GM12878 (cell line): ENCODE measurements around the gene MGMT. TPM values are rescaled to one million over a fixed set of nuclear protein-coding genes. Genes with fewer than 3 reads are reported as not detected.

Experiments used
- ATAC-seq: fragments of 200-7000 bp; cut with Tn5 transposase; 3 replicates; pipeline ENCODE4 v1.9.1; 2020; ENCODE audit warnings: mild to moderate bottlenecking, moderate library complexity
- BruUV-seq: library from RNA; stranded (reverse); fragments of 400-500 nt; replicated peaks from 2 replicates; lab custom pipeline; 2021; lab: Mats Ljungman, UMichigan
- CTCF ChIA-PET: fragments of 300-600 bp; sonication (Branson Sonifier 250); formaldehyde crosslinking; extraction: SDS; loops from one replicate; lab custom pipeline; 2021; ENCODE audit warnings: inconsistent platforms; lab: Yijun Ruan, JAX
- POLR2A ChIA-PET: fragments of 350-600 bp; formaldehyde crosslinking; extraction: SDS; loops from one replicate; lab custom pipeline; 2021; ENCODE audit warnings: inconsistent platforms; lab: Charles Lee
- RAD21 ChIA-PET: fragments of 300-600 bp; sonication (Branson Sonifier 250); formaldehyde crosslinking; loops from one replicate; lab custom pipeline; 2023; ENCODE audit warnings: antibody characterized with exemption; ENCODE audit not compliant: unreplicated experiment; lab: Charles Lee
- SMC1A ChIA-PET: fragments of 300-600 bp; sonication (Branson Sonifier 250); formaldehyde crosslinking; loops from one replicate; lab custom pipeline; 2023; ENCODE audit not compliant: unreplicated experiment, uncharacterized antibody; lab: Charles Lee
- DNase-seq: peaks from one replicate; pipeline ENCODE4 v3.0.0-alpha.2; 2011; ENCODE audit warnings: low read depth, low spot score
- FAIRE-seq: peaks from 3 replicates; lab custom pipeline; 2011; peaks lifted over from hg19 to GRCh38; lab: Jason Lieb, UNC
- H2AFZ ChIP-seq: 2 replicates; pipeline ENCODE4 v1.6.0; 2011; ENCODE audit warnings: low read depth, low read length, control low read depth; ENCODE audit not compliant: control insufficient read depth
- H3K27ac ChIP-seq: 2 replicates; pipeline ENCODE4 v1.5.1; 2011; ENCODE audit warnings: control low read depth; ENCODE audit not compliant: control insufficient read depth, insufficient read depth
- H3K27me3 ChIP-seq, 2 experiments: replicated peaks in 1 of 2; 2 replicates each; pipeline versions ENCODE4 v1.6.0 to v1.6.1; 2011; ENCODE audit warnings: low read length in 1 of 2; ENCODE audit not compliant: control insufficient read depth in 2 of 2, insufficient read depth in 2 of 2
- H3K36me3 ChIP-seq, 2 experiments: 2 replicates each; pipeline ENCODE4 v1.5.1; 2011; ENCODE audit warnings: low read length in 1 of 2; ENCODE audit not compliant: control insufficient read depth in 2 of 2, insufficient read depth in 2 of 2
- H3K4me1 ChIP-seq: 2 replicates; pipeline ENCODE4 v1.6.1; 2011; ENCODE audit warnings: mild to moderate bottlenecking, low read length, moderate library complexity, mixed read lengths; ENCODE audit not compliant: control insufficient read depth, insufficient read depth
- H3K4me2 ChIP-seq: 2 replicates; pipeline ENCODE4 v1.6.0; 2011; ENCODE audit warnings: control low read depth; ENCODE audit not compliant: control insufficient read depth, insufficient read depth
- H3K4me3 ChIP-seq: fragments of 200-600 bp; sonication (generic); 2 replicates; pipeline ENCODE4 v1.5.1; 2016
- H3K79me2 ChIP-seq: 2 replicates; pipeline ENCODE4 v1.6.0; 2011; ENCODE audit warnings: low read length; ENCODE audit not compliant: control insufficient read depth, insufficient read depth
- H3K9ac ChIP-seq: 2 replicates; pipeline ENCODE4 v1.8.0; 2011; ENCODE audit warnings: low read length, control low read depth, mixed read lengths; ENCODE audit not compliant: control insufficient read depth, insufficient read depth
- H3K9me3 ChIP-seq: replicated peaks from 3 replicates; pipeline ENCODE4 v1.5.1; 2011; ENCODE audit warnings: mild to moderate bottlenecking, low read length; ENCODE audit not compliant: control insufficient read depth, insufficient read depth
- H4K20me1 ChIP-seq: 2 replicates; pipeline ENCODE4 v1.6.0; 2011; ENCODE audit not compliant: control insufficient read depth, insufficient read depth
- BACH1 ChIP-seq: fragments of 450-650 bp; IDR thresholded peaks from 2 replicates; pipeline ENCODE4 v1.6.1; 2017; ENCODE audit warnings: mild to moderate bottlenecking, borderline replicate concordance
- CHD1 ChIP-seq: IDR thresholded peaks from 2 replicates; pipeline ENCODE4 v1.6.1; 2012; ENCODE audit warnings: low read depth, low read length, improper control_type of control experiment
- EZH2 ChIP-seq: IDR thresholded peaks from 2 replicates; pipeline ENCODE4 v1.6.1; 2012; ENCODE audit warnings: low read depth, mild to moderate bottlenecking, control low read depth, inconsistent platforms, low read length, borderline replicate concordance; ENCODE audit not compliant: control insufficient read depth
- GATAD2B ChIP-seq: fragments of 450-650 bp; conservative IDR thresholded peaks from 2 replicates; pipeline ENCODE4 v1.6.1; 2017; ENCODE audit warnings: low read depth, mild to moderate bottlenecking, moderate library complexity
- HDAC6 ChIP-seq: fragments of 200-600 bp; sonication (generic); IDR thresholded peaks from one replicate; pipeline ENCODE4 v1.8.0; 2017; ENCODE audit warnings: antibody characterized with exemption; ENCODE audit not compliant: unreplicated experiment
- LARP7 ChIP-seq: fragments of 450-650 bp; IDR thresholded peaks from 2 replicates; pipeline ENCODE4 v1.6.1; 2017; ENCODE audit warnings: mild to moderate bottlenecking
- NFYB ChIP-seq: IDR thresholded peaks from 2 replicates; pipeline ENCODE4 v1.6.1; 2011; ENCODE audit warnings: low read depth, mild to moderate bottlenecking, low read length, improper control_type of control experiment, moderate library complexity; ENCODE audit not compliant: insufficient read depth
- SREBF1 ChIP-seq: IDR thresholded peaks from 2 replicates; pipeline ENCODE4 v1.6.1; 2012; ENCODE audit warnings: mild to moderate bottlenecking, low read length
- WGBS: methylation state at CpG from one replicate; pipeline ENCODE4 v1.1.6; 2016; ENCODE audit warnings: low lambda C conversion rate; ENCODE audit not compliant: insufficient replicate concordance, insufficient coverage; ENCODE audit errors: missing lambda C conversion rate; 5-methylcytosine and 5-hydroxymethylcytosine counted together
- in situ Hi-C: fragments of 300-500 bp; cut with MboI; formaldehyde crosslinking; loops from 9 replicates; pipeline ENCODE4 v1.14.3; 2018; ENCODE audit warnings: mixed read lengths
- intact Hi-C: fragments of 100-400 bp; cut with micrococcal nuclease; formaldehyde crosslinking; loops from one replicate; pipeline ENCODE4 v1.14.2; 2022; ENCODE audit not compliant: unreplicated experiment
- polyA plus RNA-seq, 11 experiments: library from polyadenylated mRNA; depleted of rRNA in 4 of 11; unstranded in 6 of 11; stranded (reverse) in 5 of 11; fragments of >200 nt; fragmentation: Nextera tagmentation in 4 of 11; fragmentation: Illumina TruSeq in 1 of 11; extraction: Ambion mirVana in 4 of 11; extraction: Trizol in 1 of 11; gene quantifications; 1 replicate in 1 of 11; 2 replicates in 10 of 11; pipeline versions ENCODE4 v1.2.1 to v1.2.3, GENCODE V29; 2011 to 2016; ENCODE audit warnings: inconsistent platforms in 2 of 11, missing spikeins in 2 of 11, low read depth in 1 of 11
- total RNA-seq, 4 experiments: library from RNA; depleted of rRNA in 3 of 4; stranded (reverse); fragments of >200 nt in 3 of 4; fragmentation: Illumina TruSeq in 1 of 4; extraction: Trizol in 1 of 4; gene quantifications; 2 replicates each; pipeline versions ENCODE4 v1.2.1 to v1.2.3, GENCODE V29; 2013 to 2021
- TF ChIP-seq, protein P1 (sequence below): fragments of 450-650 bp; IDR thresholded peaks from 2 replicates; pipeline ENCODE4 v1.6.1; 2017; ENCODE audit warnings: mild to moderate bottlenecking
- TF ChIP-seq, protein P2 (sequence below): IDR thresholded peaks from 2 replicates; pipeline ENCODE4 v1.6.1; 2012; ENCODE audit warnings: low read depth, low read length, improper control_type of control experiment
- TF ChIP-seq, protein P3 (sequence below): fragments of 450-650 bp; conservative IDR thresholded peaks from 2 replicates; pipeline ENCODE4 v1.6.1; 2017; ENCODE audit warnings: mild to moderate bottlenecking, moderate library complexity
- TF ChIP-seq, protein P4 (sequence below): fragments of 450-650 bp; IDR thresholded peaks from 2 replicates; pipeline ENCODE4 v1.6.1; 2016; ENCODE audit warnings: mild to moderate bottlenecking, moderate library complexity, borderline replicate concordance
- TF ChIP-seq, protein P5 (sequence below): IDR thresholded peaks from 2 replicates; pipeline ENCODE4 v1.6.1; 2011; ENCODE audit warnings: mild to moderate bottlenecking, low read depth, low read length, moderate library complexity; ENCODE audit not compliant: insufficient replicate concordance

Gene MGMT
- total and polyA plus RNA-seq, 10 of the 15 experiments (the other 5 are each of a cell fraction or from before 2014, with no cell fraction given) = 0.16 to 24.2 (median 13.3) TPM

DNA sequence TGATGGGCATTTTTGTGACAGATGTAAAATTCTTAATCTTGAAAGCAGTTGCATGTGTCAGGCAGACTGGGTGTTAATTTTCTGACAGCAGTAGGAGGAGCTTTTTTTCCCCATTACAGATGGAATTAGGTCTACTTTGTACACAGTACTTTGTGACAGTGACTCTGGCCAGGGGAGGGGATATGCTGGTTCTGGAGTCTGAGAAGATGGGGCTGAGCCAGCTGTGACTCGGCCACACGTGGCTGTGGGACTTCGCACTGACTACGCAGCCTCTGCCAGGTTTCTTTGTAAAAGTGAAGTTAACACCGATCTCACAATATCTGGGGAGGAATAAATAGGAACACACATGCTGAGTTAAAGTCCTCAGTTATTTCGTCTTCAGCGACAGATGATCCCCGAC lies 95.4 kb downstream of the MGMT start:
- H3K9ac ChIP-seq = no peak overlapping the region
- H3K27me3 ChIP-seq = no peaks in the 10 kb centered on the region
- ChIA-PET CTCF (no interaction called here), POLR2A (no interaction called here), SMC1A (no interaction called here)
- no peak overlapping the region for H3K27ac ChIP-seq
- FAIRE-seq (no peak), ATAC-seq (no peak), DNase-seq (no peak)
- no peak overlapping the region for H3K4me2 ChIP-seq
- no peak overlapping the region for H2AFZ ChIP-seq
- no TSS peak for BruUV-seq
- H4K20me1 ChIP-seq = no peaks in the 10 kb centered on the region
- in situ Hi-C loops = no loop called here
- H3K36me3 ChIP-seq = no peaks in the 10 kb centered on the region; a peak in 1 of 4 replicates
- 97% methylated on average over 8 of the region's 8 CpGs for WGBS
- H3K9me3 ChIP-seq = no peaks in the 10 kb centered on the region
- no peaks in the 10 kb centered on the region for H3K79me2 ChIP-seq
- H3K4me1 ChIP-seq = no peaks in the 10 kb centered on the region
- TF ChIP-seq SREBF1 (no peak), CHD1 (no peak), LARP7 (no peak), EZH2 (no peak), GATAD2B (no peak), NFYB (no peak), BACH1 (no peak), HDAC6 (no peak)
- TF ChIP-seq, protein P1, sequence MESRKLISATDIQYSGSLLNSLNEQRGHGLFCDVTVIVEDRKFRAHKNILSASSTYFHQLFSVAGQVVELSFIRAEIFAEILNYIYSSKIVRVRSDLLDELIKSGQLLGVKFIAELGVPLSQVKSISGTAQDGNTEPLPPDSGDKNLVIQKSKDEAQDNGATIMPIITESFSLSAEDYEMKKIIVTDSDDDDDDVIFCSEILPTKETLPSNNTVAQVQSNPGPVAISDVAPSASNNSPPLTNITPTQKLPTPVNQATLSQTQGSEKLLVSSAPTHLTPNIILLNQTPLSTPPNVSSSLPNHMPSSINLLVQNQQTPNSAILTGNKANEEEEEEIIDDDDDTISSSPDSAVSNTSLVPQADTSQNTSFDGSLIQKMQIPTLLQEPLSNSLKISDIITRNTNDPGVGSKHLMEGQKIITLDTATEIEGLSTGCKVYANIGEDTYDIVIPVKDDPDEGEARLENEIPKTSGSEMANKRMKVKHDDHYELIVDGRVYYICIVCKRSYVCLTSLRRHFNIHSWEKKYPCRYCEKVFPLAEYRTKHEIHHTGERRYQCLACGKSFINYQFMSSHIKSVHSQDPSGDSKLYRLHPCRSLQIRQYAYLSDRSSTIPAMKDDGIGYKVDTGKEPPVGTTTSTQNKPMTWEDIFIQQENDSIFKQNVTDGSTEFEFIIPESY = no peak
- TF ChIP-seq, protein P2, sequence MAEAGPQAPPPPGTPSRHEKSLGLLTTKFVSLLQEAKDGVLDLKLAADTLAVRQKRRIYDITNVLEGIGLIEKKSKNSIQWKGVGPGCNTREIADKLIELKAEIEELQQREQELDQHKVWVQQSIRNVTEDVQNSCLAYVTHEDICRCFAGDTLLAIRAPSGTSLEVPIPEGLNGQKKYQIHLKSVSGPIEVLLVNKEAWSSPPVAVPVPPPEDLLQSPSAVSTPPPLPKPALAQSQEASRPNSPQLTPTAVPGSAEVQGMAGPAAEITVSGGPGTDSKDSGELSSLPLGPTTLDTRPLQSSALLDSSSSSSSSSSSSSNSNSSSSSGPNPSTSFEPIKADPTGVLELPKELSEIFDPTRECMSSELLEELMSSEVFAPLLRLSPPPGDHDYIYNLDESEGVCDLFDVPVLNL = no peak
- TF ChIP-seq, protein P3, sequence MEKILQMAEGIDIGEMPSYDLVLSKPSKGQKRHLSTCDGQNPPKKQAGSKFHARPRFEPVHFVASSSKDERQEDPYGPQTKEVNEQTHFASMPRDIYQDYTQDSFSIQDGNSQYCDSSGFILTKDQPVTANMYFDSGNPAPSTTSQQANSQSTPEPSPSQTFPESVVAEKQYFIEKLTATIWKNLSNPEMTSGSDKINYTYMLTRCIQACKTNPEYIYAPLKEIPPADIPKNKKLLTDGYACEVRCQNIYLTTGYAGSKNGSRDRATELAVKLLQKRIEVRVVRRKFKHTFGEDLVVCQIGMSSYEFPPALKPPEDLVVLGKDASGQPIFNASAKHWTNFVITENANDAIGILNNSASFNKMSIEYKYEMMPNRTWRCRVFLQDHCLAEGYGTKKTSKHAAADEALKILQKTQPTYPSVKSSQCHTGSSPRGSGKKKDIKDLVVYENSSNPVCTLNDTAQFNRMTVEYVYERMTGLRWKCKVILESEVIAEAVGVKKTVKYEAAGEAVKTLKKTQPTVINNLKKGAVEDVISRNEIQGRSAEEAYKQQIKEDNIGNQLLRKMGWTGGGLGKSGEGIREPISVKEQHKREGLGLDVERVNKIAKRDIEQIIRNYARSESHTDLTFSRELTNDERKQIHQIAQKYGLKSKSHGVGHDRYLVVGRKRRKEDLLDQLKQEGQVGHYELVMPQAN = no peak
- TF ChIP-seq, protein P4, sequence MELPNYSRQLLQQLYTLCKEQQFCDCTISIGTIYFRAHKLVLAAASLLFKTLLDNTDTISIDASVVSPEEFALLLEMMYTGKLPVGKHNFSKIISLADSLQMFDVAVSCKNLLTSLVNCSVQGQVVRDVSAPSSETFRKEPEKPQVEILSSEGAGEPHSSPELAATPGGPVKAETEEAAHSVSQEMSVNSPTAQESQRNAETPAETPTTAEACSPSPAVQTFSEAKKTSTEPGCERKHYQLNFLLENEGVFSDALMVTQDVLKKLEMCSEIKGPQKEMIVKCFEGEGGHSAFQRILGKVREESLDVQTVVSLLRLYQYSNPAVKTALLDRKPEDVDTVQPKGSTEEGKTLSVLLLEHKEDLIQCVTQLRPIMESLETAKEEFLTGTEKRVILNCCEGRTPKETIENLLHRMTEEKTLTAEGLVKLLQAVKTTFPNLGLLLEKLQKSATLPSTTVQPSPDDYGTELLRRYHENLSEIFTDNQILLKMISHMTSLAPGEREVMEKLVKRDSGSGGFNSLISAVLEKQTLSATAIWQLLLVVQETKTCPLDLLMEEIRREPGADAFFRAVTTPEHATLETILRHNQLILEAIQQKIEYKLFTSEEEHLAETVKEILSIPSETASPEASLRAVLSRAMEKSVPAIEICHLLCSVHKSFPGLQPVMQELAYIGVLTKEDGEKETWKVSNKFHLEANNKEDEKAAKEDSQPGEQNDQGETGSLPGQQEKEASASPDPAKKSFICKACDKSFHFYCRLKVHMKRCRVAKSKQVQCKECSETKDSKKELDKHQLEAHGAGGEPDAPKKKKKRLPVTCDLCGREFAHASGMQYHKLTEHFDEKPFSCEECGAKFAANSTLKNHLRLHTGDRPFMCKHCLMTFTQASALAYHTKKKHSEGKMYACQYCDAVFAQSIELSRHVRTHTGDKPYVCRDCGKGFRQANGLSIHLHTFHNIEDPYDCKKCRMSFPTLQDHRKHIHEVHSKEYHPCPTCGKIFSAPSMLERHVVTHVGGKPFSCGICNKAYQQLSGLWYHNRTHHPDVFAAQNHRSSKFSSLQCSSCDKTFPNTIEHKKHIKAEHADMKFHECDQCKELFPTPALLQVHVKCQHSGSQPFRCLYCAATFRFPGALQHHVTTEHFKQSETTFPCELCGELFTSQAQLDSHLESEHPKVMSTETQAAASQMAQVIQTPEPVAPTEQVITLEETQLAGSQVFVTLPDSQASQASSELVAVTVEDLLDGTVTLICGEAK = no peak
- TF ChIP-seq, protein P5, sequence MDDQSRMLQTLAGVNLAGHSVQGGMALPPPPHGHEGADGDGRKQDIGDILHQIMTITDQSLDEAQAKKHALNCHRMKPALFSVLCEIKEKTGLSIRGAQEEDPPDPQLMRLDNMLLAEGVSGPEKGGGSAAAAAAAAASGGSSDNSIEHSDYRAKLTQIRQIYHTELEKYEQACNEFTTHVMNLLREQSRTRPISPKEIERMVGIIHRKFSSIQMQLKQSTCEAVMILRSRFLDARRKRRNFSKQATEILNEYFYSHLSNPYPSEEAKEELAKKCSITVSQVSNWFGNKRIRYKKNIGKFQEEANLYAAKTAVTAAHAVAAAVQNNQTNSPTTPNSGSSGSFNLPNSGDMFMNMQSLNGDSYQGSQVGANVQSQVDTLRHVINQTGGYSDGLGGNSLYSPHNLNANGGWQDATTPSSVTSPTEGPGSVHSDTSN = no peak
- TF ChIP-seq, all 136 proteins: peak for 0
- no peak overlapping the region for H3K4me3 ChIP-seq
- intact Hi-C loops = no loop called here
- RAD21 ChIA-PET = no interaction called here
